ENCODE results near the gene INPPL1.

INPPL1 gene

GRCh38 chr11:72230764-72231365, 6.3 kb downstream of the INPPL1 start:
- DNase-seq (ENCODE audit: low read depth) = no peak
- no peak for TF ChIP-seq MYC (IDR thresholded peaks at IDR 0.05; ENCODE audit: low read depth, low read length)
- no peak for TF ChIP-seq MAX (IDR thresholded peaks at IDR 0.05; ENCODE audit: low read depth, low read length)
- TF ChIP-seq POLR2A (IDR thresholded peaks at IDR 0.05; ENCODE audit: extremely low read depth, insufficient read length) = no peak
- TF ChIP-seq CTCF (IDR thresholded peaks at IDR 0.05; ENCODE audit: low read depth, low read length) = no peak

GRCh38 chr11:72231396-72232259, 7.1 kb downstream of the INPPL1 start:
- DNase-seq (ENCODE audit: low read depth) = no peak
- TF ChIP-seq CTCF (IDR thresholded peaks at IDR 0.05; ENCODE audit: low read depth, low read length) (no peak), POLR2A (IDR thresholded peaks at IDR 0.05; ENCODE audit: extremely low read depth, insufficient read length) (no peak), MYC (IDR thresholded peaks at IDR 0.05; ENCODE audit: low read depth, low read length) (no peak), MAX (IDR thresholded peaks at IDR 0.05; ENCODE audit: low read depth, low read length) (no peak)
- H3K4me3 ChIP-seq (ENCODE audit: low read depth, low read length) = no peak overlapping the region

More at GRCh38 chr11:72230764-72231365, 6.3 kb downstream of the INPPL1 start:
- no peak overlapping the region for H3K4me3 ChIP-seq (ENCODE audit: low read depth, low read length)

GRCh38 chr11:72232260-72233055, 7.9 kb downstream of the INPPL1 start:
- no peak for DNase-seq (ENCODE audit: low read depth)
- no peak for TF ChIP-seq POLR2A (IDR thresholded peaks at IDR 0.05; ENCODE audit: extremely low read depth, insufficient read length)
- TF ChIP-seq MAX (IDR thresholded peaks at IDR 0.05; ENCODE audit: low read depth, low read length) = no peak
- no peak for TF ChIP-seq CTCF (IDR thresholded peaks at IDR 0.05; ENCODE audit: low read depth, low read length)
- TF ChIP-seq MYC (IDR thresholded peaks at IDR 0.05; ENCODE audit: low read depth, low read length) = no peak
- H3K4me3 ChIP-seq (ENCODE audit: low read depth, low read length) = no peak overlapping the region

GRCh38 chr11:72233056-72233772, 8.6 kb downstream of the INPPL1 start:
- TF ChIP-seq CTCF (IDR thresholded peaks at IDR 0.05; ENCODE audit: low read depth, low read length) (no peak), MYC (IDR thresholded peaks at IDR 0.05; ENCODE audit: low read depth, low read length) (no peak), MAX (IDR thresholded peaks at IDR 0.05; ENCODE audit: low read depth, low read length) (no peak), POLR2A (IDR thresholded peaks at IDR 0.05; ENCODE audit: extremely low read depth, insufficient read length) (no peak)
- no peak overlapping the region for H3K4me3 ChIP-seq (ENCODE audit: low read depth, low read length)
- DNase-seq (ENCODE audit: low read depth) = no peak

All from NB4 (cell line).